ENCODE results near the gene PBX3. TPM values are rescaled to one million over a fixed set of nuclear protein-coding genes. Genes with fewer than 3 reads are reported as not detected.
A peak's percentile ranks its signal among the peaks of the same experiment; 100 is the strongest.

PBX3 gene
- total and polyA plus RNA-seq, 10 of the 15 experiments (the other 5 are each of a cell fraction or from before 2014, with no cell fraction given): 6.7 to 146 (median 22.2) TPM

DNA sequence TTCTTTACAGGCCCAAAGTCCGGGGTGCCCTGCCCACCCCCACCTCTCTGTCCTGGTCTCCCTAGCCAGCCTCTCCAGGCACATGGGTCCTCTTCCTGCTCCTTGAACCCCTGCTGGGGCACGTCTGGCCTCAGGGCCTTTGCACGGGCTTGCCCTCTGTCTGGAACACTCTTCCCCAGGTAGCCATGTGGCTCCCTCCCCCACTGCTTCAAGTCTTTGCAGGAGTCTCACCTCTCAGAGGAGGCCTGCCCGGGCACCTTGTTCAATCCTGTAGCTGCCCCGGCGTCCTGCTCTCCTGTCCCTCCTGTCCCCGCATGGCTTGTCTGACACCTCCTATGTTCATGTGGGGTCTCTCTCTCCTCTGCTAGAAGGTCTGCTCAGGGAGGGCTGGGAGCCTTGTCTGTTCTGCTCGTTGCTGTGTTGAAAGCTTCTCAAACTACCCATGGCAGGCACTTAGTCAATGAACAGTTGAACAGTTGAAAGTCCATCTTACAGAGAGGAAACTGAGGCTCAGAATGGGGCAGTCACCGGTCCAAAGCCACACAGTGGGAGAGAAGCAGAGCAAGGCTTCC is 241.4 kb downstream of the PBX3 start (continued):
- TF ChIP-seq, protein P1, sequence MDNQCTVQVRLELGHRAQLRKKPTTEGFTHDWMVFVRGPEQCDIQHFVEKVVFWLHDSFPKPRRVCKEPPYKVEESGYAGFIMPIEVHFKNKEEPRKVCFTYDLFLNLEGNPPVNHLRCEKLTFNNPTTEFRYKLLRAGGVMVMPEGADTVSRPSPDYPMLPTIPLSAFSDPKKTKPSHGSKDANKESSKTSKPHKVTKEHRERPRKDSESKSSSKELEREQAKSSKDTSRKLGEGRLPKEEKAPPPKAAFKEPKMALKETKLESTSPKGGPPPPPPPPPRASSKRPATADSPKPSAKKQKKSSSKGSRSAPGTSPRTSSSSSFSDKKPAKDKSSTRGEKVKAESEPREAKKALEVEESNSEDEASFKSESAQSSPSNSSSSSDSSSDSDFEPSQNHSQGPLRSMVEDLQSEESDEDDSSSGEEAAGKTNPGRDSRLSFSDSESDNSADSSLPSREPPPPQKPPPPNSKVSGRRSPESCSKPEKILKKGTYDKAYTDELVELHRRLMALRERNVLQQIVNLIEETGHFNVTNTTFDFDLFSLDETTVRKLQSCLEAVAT (IDR thresholded peaks at IDR 0.05): no peak

DNA sequence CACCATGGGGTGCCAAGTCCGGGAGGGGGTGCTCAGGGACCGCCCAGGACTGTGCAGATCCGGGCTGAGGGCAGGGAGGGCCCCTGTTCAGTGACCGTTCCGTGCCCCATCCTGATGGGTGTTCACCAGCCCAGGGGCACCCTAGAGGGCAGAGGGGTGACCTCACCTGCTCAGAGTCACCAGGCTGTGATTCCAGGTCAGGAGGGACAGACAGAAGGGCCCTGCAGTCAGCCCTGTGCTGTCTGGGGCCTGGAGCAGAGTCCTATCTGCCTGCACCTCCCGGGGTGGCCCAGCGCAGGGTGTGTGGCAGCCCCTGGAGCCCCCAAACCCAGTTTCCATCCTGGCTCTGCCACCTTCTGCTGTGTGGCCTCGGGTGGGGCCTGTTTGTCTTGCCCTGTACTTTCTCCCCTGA is 241.9 kb downstream of the PBX3 start:
- no peaks in the 10 kb centered on the region for H4K20me1 ChIP-seq (ENCODE audit: control insufficient read depth, insufficient read depth)
- ATAC-seq (peak; percentile 36), DNase-seq (ENCODE audit: low read depth, low spot score) (no peak), FAIRE-seq (no peak)
- TF ChIP-seq POLR2AphosphoS5 (IDR thresholded peaks at IDR 0.05; ENCODE audit: low read length) (no peak), MEF2B (IDR thresholded peaks at IDR 0.05; ENCODE audit: partially characterized antibody, poor library complexity, severe bottlenecking) (no peak), ZNF217 (IDR thresholded peaks at IDR 0.05) (no peak), CHD4 (IDR thresholded peaks at IDR 0.05) (no peak), FOXK2 (IDR thresholded peaks at IDR 0.05) (no peak), NFXL1 (IDR thresholded peaks at IDR 0.05; ENCODE audit: borderline replicate concordance) (no peak), EP300 (IDR thresholded peaks at IDR 0.05; ENCODE audit: borderline replicate concordance in 1 of 2, control insufficient read depth in 1 of 2, low read depth in 2 of 2, low read length in 2 of 2) (no peak), MEF2A (IDR thresholded peaks at IDR 0.05; ENCODE audit: insufficient read depth, low read depth, low read length) (no peak), CHD2 (IDR thresholded peaks at IDR 0.05; ENCODE audit: borderline replicate concordance, low read depth, low read length) (no peak)
- TF ChIP-seq, protein P2, sequence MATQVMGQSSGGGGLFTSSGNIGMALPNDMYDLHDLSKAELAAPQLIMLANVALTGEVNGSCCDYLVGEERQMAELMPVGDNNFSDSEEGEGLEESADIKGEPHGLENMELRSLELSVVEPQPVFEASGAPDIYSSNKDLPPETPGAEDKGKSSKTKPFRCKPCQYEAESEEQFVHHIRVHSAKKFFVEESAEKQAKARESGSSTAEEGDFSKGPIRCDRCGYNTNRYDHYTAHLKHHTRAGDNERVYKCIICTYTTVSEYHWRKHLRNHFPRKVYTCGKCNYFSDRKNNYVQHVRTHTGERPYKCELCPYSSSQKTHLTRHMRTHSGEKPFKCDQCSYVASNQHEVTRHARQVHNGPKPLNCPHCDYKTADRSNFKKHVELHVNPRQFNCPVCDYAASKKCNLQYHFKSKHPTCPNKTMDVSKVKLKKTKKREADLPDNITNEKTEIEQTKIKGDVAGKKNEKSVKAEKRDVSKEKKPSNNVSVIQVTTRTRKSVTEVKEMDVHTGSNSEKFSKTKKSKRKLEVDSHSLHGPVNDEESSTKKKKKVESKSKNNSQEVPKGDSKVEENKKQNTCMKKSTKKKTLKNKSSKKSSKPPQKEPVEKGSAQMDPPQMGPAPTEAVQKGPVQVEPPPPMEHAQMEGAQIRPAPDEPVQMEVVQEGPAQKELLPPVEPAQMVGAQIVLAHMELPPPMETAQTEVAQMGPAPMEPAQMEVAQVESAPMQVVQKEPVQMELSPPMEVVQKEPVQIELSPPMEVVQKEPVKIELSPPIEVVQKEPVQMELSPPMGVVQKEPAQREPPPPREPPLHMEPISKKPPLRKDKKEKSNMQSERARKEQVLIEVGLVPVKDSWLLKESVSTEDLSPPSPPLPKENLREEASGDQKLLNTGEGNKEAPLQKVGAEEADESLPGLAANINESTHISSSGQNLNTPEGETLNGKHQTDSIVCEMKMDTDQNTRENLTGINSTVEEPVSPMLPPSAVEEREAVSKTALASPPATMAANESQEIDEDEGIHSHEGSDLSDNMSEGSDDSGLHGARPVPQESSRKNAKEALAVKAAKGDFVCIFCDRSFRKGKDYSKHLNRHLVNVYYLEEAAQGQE (IDR thresholded peaks at IDR 0.05; ENCODE audit: low read depth, low read length): no peak
- TF ChIP-seq, protein P3, sequence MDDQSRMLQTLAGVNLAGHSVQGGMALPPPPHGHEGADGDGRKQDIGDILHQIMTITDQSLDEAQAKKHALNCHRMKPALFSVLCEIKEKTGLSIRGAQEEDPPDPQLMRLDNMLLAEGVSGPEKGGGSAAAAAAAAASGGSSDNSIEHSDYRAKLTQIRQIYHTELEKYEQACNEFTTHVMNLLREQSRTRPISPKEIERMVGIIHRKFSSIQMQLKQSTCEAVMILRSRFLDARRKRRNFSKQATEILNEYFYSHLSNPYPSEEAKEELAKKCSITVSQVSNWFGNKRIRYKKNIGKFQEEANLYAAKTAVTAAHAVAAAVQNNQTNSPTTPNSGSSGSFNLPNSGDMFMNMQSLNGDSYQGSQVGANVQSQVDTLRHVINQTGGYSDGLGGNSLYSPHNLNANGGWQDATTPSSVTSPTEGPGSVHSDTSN (IDR thresholded peaks at IDR 0.05; ENCODE audit: insufficient replicate concordance, low read depth, low read length): no peak
- in situ Hi-C loops (cut with MboI): no loop called here
- H3K79me2 ChIP-seq (ENCODE audit: control insufficient read depth, insufficient read depth, low read length): no peaks in the 10 kb centered on the region
- POLR2A ChIA-PET: no interaction called here
- H3K9me3 ChIP-seq (replicated peaks; ENCODE audit: control insufficient read depth, insufficient read depth, low read length): no peaks in the 10 kb centered on the region; the same call in 2 of the 3 replicates
- H3K27me3 ChIP-seq (replicated peaks in 1 of 2; ENCODE audit: control insufficient read depth in 2 of 2, insufficient read depth in 2 of 2, low read length in 1 of 2): no peaks in the 10 kb centered on the region
- no peaks in the 10 kb centered on the region for H3K36me3 ChIP-seq (ENCODE audit: control insufficient read depth in 2 of 2, insufficient read depth in 2 of 2, low read length in 1 of 2)
- H3K9ac ChIP-seq (ENCODE audit: control insufficient read depth, insufficient read depth, low read length): no peak overlapping the region
- SMC1A ChIA-PET (ENCODE audit: uncharacterized antibody, unreplicated experiment): no interaction called here
- H3K27ac ChIP-seq (ENCODE audit: control insufficient read depth, insufficient read depth): no peak overlapping the region
- no peak overlapping the region for H3K4me3 ChIP-seq
- H3K4me1 ChIP-seq (ENCODE audit: control insufficient read depth, insufficient read depth, low read length): no peaks in the 10 kb centered on the region
- BruUV-seq (replicated peaks): no TSS peak
- H3K4me2 ChIP-seq (ENCODE audit: control insufficient read depth, insufficient read depth): no peak overlapping the region
- RAD21 ChIA-PET (ENCODE audit: unreplicated experiment): no interaction called here
- H2AFZ ChIP-seq (ENCODE audit: control insufficient read depth, low read depth, low read length): no peak overlapping the region
- 43% methylated on average over 8 of the region's 8 CpGs for WGBS (ENCODE audit: insufficient coverage, insufficient replicate concordance, low lambda C conversion rate, missing lambda C conversion rate)
- intact Hi-C loops (cut with micrococcal nuclease; ENCODE audit: unreplicated experiment): no loop called here
- CTCF ChIA-PET: no interaction called here
